ENCODE data around the gene BRD9. TPM values are rescaled to one million over a fixed set of nuclear protein-coding genes. Genes with fewer than 3 reads are reported as not detected.
"Not testable (repeated sequence)": the region's sequence is repeated elsewhere in the genome, so short reads cannot be mapped to it uniquely, and the experiment has no call there.

Gene BRD9
- total and polyA plus RNA-seq, 4 donors = 33.4 to 49.2 (median 41.2) TPM

GRCh38 chr5:882253-883183 is 10.1 kb downstream of the BRD9 start:
- DNase-seq (ENCODE audit: low read depth in 4 of 6, low spot score in 6 of 6) = no peak
- peaks cover 79% of the 10 kb centered on the region for H3K36me3 ChIP-seq (ENCODE audit: control insufficient read depth, insufficient read depth, low read length)
- 96% methylated on average over 33 of the region's 33 CpGs for WGBS (ENCODE audit: insufficient coverage)

GRCh38 chr5:881551-881935 is 11.1 kb downstream of the BRD9 start:
- peaks cover 78% of the 10 kb centered on the region for H3K36me3 ChIP-seq (ENCODE audit: control insufficient read depth, insufficient read depth, low read length)
- no peak overlapping the region for H3K4me3 ChIP-seq (ENCODE audit: low read depth, low read length)
- WGBS (ENCODE audit: insufficient coverage) = 93% methylated on average over 11 of the region's 12 CpGs
- H3K27me3 ChIP-seq (ENCODE audit: control insufficient read depth, insufficient read depth, low read length) = no peaks in the 10 kb centered on the region
- no peak overlapping the region for H3K27ac ChIP-seq (ENCODE audit: low read depth, low read length)
- H3K4me1 ChIP-seq (ENCODE audit: control insufficient read depth, insufficient read depth, low read length) = no peaks in the 10 kb centered on the region
- no peak for DNase-seq (ENCODE audit: low read depth in 4 of 6, low spot score in 6 of 6)
- H3K9me3 ChIP-seq (ENCODE audit: control insufficient read depth, insufficient read depth, low read length) = no peaks in the 10 kb centered on the region

More at GRCh38 chr5:882253-883183, 10.1 kb downstream of the BRD9 start:
- Histone ChIP-seq H3K9me3 (ENCODE audit: control insufficient read depth, insufficient read depth, low read length) (no peaks in the 10 kb centered on the region), H3K27me3 (ENCODE audit: control insufficient read depth, insufficient read depth, low read length) (no peaks in the 10 kb centered on the region), H3K4me3 (ENCODE audit: low read depth, low read length) (no peak overlapping the region), H3K27ac (ENCODE audit: low read depth, low read length) (no peak overlapping the region), H3K4me1 (ENCODE audit: control insufficient read depth, insufficient read depth, low read length) (no peaks in the 10 kb centered on the region)

GRCh38 chr5:880816-881550 is 11.6 kb downstream of the BRD9 start:
- 96% methylated on average over 35 of the region's 35 CpGs for WGBS (ENCODE audit: insufficient coverage)
- peaks cover 78% of the 10 kb centered on the region for H3K36me3 ChIP-seq (ENCODE audit: control insufficient read depth, insufficient read depth, low read length)
- no peaks in the 10 kb centered on the region for H3K27me3 ChIP-seq (ENCODE audit: control insufficient read depth, insufficient read depth, low read length)
- no peak overlapping the region for H3K4me3 ChIP-seq (ENCODE audit: low read depth, low read length)
- H3K27ac ChIP-seq (ENCODE audit: low read depth, low read length) = no peak overlapping the region
- H3K4me1 ChIP-seq (ENCODE audit: control insufficient read depth, insufficient read depth, low read length) = no peaks in the 10 kb centered on the region
- no peaks in the 10 kb centered on the region for H3K9me3 ChIP-seq (ENCODE audit: control insufficient read depth, insufficient read depth, low read length)
- no peak for DNase-seq (ENCODE audit: low read depth in 4 of 6, low spot score in 6 of 6)

- H3K4me3 ChIP-seq (ENCODE audit: low read depth, low read length); H3K4me1 ChIP-seq (ENCODE audit: control insufficient read depth, insufficient read depth, low read length); H3K27ac ChIP-seq (ENCODE audit: low read depth, low read length); DNase-seq (ENCODE audit: low read depth in 4 of 6, low spot score in 6 of 6); H3K9me3 ChIP-seq (ENCODE audit: control insufficient read depth, insufficient read depth, low read length); H3K27me3 ChIP-seq (ENCODE audit: control insufficient read depth, insufficient read depth, low read length): not testable (repeated sequence)
- no CpG with 5 or more reads among the region's 8 CpGs for WGBS (ENCODE audit: insufficient coverage)
- peaks cover 76% of the 10 kb centered on the region for H3K36me3 ChIP-seq (ENCODE audit: control insufficient read depth, insufficient read depth, low read length)
Observed at GRCh38 chr5:878677-879076, 13.9 kb downstream of the BRD9 start.

- WGBS (ENCODE audit: insufficient coverage) = 96% methylated on average over 13 of the region's 15 CpGs
- DNase-seq (ENCODE audit: low read depth in 4 of 6, low spot score in 6 of 6) = no peak
- Histone ChIP-seq H3K27me3 (ENCODE audit: control insufficient read depth, insufficient read depth, low read length) (no peaks in the 10 kb centered on the region), H3K36me3 (ENCODE audit: control insufficient read depth, insufficient read depth, low read length) (peaks cover 76% of the 10 kb centered on the region), H3K4me1 (ENCODE audit: control insufficient read depth, insufficient read depth, low read length) (no peaks in the 10 kb centered on the region), H3K4me3 (ENCODE audit: low read depth, low read length) (no peak overlapping the region), H3K27ac (ENCODE audit: low read depth, low read length) (no peak overlapping the region), H3K9me3 (ENCODE audit: control insufficient read depth, insufficient read depth, low read length) (no peaks in the 10 kb centered on the region)
Observed at GRCh38 chr5:878125-878524, 14.5 kb downstream of the BRD9 start.

- H3K27me3 ChIP-seq (ENCODE audit: control insufficient read depth, insufficient read depth, low read length) = no peaks in the 10 kb centered on the region
- no peak for DNase-seq (ENCODE audit: low read depth in 4 of 6, low spot score in 6 of 6)
- H3K9me3 ChIP-seq (ENCODE audit: control insufficient read depth, insufficient read depth, low read length) = no peaks in the 10 kb centered on the region
- H3K4me1 ChIP-seq (ENCODE audit: control insufficient read depth, insufficient read depth, low read length) = no peaks in the 10 kb centered on the region
- H3K4me3 ChIP-seq (ENCODE audit: low read depth, low read length) = no peak overlapping the region
- peaks cover 76% of the 10 kb centered on the region for H3K36me3 ChIP-seq (ENCODE audit: control insufficient read depth, insufficient read depth, low read length)
- 96% methylated on average over 23 of the region's 28 CpGs for WGBS (ENCODE audit: insufficient coverage)
- H3K27ac ChIP-seq (ENCODE audit: low read depth, low read length) = no peak overlapping the region
Observed at GRCh38 chr5:876398-877365, 15.9 kb downstream of the BRD9 start.

- DNase-seq (ENCODE audit: low read depth in 4 of 6, low spot score in 6 of 6) = no peak
- H3K9me3 ChIP-seq (ENCODE audit: control insufficient read depth, insufficient read depth, low read length) = no peaks in the 10 kb centered on the region
- H3K4me1 ChIP-seq (ENCODE audit: control insufficient read depth, insufficient read depth, low read length) = no peaks in the 10 kb centered on the region
- no peak overlapping the region for H3K27ac ChIP-seq (ENCODE audit: low read depth, low read length)
- H3K27me3 ChIP-seq (ENCODE audit: control insufficient read depth, insufficient read depth, low read length) = no peaks in the 10 kb centered on the region
- WGBS (ENCODE audit: insufficient coverage) = 94% methylated on average over 24 of the region's 24 CpGs
- no peak overlapping the region for H3K4me3 ChIP-seq (ENCODE audit: low read depth, low read length)
- peaks cover 76% of the 10 kb centered on the region for H3K36me3 ChIP-seq (ENCODE audit: control insufficient read depth, insufficient read depth, low read length)
Observed at GRCh38 chr5:875931-876330, 16.7 kb downstream of the BRD9 start.

- 87% methylated on average over 8 of the region's 8 CpGs for WGBS (ENCODE audit: insufficient coverage)
- DNase-seq (ENCODE audit: low read depth in 4 of 6, low spot score in 6 of 6) = no peak
- Histone ChIP-seq H3K27me3 (ENCODE audit: control insufficient read depth, insufficient read depth, low read length) (no peaks in the 10 kb centered on the region), H3K27ac (ENCODE audit: low read depth, low read length) (no peak overlapping the region), H3K4me1 (ENCODE audit: control insufficient read depth, insufficient read depth, low read length) (no peaks in the 10 kb centered on the region), H3K9me3 (ENCODE audit: control insufficient read depth, insufficient read depth, low read length) (no peaks in the 10 kb centered on the region), H3K4me3 (ENCODE audit: low read depth, low read length) (no peak overlapping the region), H3K36me3 (ENCODE audit: control insufficient read depth, insufficient read depth, low read length) (peaks cover 93% of the 10 kb centered on the region)
Observed at GRCh38 chr5:873328-873727, 19.3 kb downstream of the BRD9 start.

GRCh38 chr5:872301-872700 is 20.3 kb downstream of the BRD9 start:
- Histone ChIP-seq H3K9me3 (ENCODE audit: control insufficient read depth, insufficient read depth, low read length) (no peaks in the 10 kb centered on the region), H3K36me3 (ENCODE audit: control insufficient read depth, insufficient read depth, low read length) (peaks cover 94% of the 10 kb centered on the region), H3K4me3 (ENCODE audit: low read depth, low read length) (no peak overlapping the region), H3K27ac (ENCODE audit: low read depth, low read length) (no peak overlapping the region), H3K27me3 (ENCODE audit: control insufficient read depth, insufficient read depth, low read length) (no peaks in the 10 kb centered on the region), H3K4me1 (ENCODE audit: control insufficient read depth, insufficient read depth, low read length) (no peaks in the 10 kb centered on the region)
- DNase-seq (ENCODE audit: low read depth in 4 of 6, low spot score in 6 of 6) = no peak
- WGBS (ENCODE audit: insufficient coverage) = 93% methylated on average over 9 of the region's 10 CpGs
